GM19467 (cell line): ENCODE measurements around the gene SLC15A4.

ENCODE experiments used
- ATAC-seq: cut with Tn5 transposase; IDR thresholded peaks from one replicate; pipeline ENCODE4 v1.9.1; 2021; ENCODE audit warnings: mild to moderate bottlenecking, moderate library complexity; ENCODE audit not compliant: unreplicated experiment

SLC15A4 gene

DNA sequence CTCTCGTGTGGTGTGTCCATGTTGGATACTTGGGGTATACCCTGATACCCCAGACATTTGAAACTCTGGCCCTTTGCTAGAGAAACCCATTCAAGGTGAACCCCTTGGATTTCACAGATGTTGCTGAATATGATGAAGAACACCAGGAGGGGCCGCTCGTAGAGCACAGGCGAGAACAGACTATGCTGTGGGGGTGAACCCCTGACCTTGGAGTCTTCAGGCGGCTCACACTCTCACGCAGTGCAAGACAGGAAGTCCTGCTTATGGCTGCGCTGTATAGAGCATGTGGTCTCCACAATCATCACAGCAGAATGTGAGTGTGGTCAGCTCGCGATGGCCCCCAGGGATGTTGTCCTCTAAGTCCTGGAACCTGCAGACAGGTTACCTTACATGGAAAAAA is 60.4 kb downstream of the SLC15A4 start:
- ATAC-seq: no peak

DNA sequence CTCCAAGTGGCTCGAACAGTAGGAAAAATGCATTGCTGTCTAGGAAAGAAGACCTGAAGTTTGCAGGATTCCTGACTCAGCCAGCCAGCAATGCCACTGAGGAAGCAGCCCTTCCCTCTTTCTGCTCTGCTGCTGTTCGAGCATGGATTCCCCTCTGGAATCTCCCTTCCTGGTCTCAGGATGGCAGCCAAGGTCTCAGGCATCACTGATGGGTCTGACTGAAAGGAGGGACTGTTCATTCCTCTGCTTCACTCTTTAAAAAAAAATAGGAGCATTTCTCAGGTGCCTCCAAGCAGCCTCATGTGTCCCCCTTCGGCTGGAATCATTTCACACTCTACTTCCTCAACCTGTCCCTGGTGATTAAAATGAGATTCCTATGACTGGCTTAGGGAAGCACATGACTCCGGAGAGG is 62.4 kb downstream of the SLC15A4 start:
- ATAC-seq: no peak

GRCh38 chr12:128755566-128755965 is 68.2 kb downstream of the SLC15A4 start:
- ATAC-seq: no peak

- no peak for ATAC-seq
These were observed 69.5 kb downstream of the SLC15A4 start for GRCh38 chr12:128754275-128754674.

- no peak for ATAC-seq
These were observed 70.3 kb downstream of the SLC15A4 start for GRCh38 chr12:128753438-128753837.

DNA sequence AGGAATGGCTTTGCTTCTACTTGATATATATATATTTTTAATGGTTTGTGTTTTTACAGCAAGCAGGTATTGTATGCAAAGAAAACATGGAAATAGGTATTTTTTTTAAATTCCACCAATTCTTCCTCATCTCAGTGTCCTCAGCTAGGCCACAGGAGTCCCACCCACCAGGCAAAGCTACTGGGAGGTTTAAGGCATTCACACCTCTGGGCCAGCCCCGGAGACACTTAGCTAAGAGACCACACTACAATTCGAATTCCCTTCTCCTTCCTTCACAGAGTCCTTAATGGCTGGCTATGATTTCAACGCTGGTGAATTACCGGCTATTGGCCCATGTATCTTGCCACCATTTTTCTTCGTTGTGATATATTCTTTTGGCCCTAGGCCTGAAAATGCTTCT is 71.4 kb downstream of the SLC15A4 start:
- no peak for ATAC-seq

GRCh38 chr12:128747441-128747840 is 76.3 kb downstream of the SLC15A4 start:
- ATAC-seq: no peak

- ATAC-seq: no peak
These were observed 77.7 kb downstream of the SLC15A4 start for GRCh38 chr12:128745772-128746689.

DNA sequence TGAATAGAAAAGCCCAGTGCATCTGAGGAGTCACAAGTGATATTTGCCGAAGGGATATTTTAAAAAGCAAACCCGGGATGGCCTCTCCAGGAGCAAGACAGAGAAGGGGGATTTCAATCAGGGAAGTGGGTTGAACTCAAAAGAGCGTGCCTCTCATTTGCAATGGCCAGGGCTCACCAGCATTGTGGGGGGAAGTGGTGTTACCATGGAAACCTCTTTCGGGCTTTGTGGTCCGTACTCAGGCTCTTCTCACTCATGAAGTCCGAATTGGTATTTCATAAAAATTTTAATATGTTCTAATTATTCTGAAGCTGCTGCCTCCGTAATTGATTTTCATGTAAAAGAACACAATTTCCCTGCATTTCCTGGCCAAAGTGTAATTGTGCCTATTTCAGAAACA is 79.8 kb downstream of the SLC15A4 start:
- no peak for ATAC-seq
